GM18861 (cell line): Measurements from ENCODE around the gene ZNF644.

ENCODE experiments used
- ATAC-seq: cut with Tn5 transposase; IDR thresholded peaks from one replicate; pipeline ENCODE4 v1.9.1; 2021; ENCODE audit not compliant: unreplicated experiment

The ZNF644 gene

GRCh38 chr1:90989302-90989701, 32.5 kb downstream of the ZNF644 start:
- ATAC-seq: no peak

DNA sequence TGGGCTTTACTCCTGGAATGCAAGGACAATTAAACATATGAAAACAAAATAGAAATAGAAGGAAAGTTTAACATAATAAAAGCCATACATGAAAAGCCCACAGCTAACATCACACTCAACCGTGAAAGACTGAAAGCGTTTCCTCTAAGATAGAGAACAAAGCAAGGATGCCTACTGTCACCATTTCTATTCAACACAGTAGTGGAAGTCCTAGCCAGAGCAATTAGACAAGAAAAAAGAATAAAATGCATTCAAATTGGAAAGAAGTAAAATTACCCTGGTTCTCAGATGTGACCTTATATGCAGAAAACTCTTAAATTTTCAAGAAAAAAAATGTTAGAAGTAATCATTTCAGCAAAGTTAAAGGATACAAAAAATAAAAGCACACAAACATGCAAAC, 34.0 kb downstream of the ZNF644 start:
- ATAC-seq: no peak

DNA sequence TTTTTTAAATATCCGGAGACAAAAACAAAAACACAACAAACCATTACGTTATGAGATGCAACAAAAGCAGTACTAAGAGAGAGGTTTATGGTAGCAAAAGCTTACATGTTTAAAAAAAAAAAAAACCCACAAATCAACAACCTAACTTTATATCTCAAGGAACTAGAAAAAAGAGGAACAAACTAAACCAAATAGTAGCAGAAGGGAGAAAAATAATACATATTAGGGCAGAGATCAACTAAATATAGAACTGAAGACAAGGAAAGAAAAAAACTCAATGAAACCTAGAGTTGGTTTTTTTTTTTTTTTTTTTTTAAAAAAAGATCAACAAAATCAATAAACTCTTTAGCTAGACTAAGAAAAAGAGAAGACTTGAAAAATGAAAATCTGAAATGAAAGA, 34.9 kb downstream of the ZNF644 start:
- ATAC-seq: no peak

DNA sequence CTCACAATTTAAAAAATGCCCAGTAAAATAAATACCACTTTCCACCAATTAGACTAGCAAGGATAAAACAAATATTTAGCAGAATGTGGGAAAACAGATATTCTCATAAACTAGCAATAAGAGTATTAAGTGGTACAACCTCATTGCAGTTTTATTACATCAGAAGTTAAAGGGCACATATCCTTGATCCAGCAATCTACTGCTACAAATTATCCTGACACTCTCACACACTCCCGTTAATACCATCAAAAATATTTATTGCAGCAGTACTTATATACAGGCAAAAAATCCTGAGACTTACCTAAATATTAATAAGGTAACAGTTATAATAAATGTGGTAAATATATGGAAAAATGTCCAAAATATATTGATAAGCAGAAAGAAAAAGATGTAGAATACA, 44.3 kb downstream of the ZNF644 start:
- no peak for ATAC-seq

GRCh38 chr1:90973897-90974798, 47.7 kb downstream of the ZNF644 start:
- ATAC-seq: no peak

DNA sequence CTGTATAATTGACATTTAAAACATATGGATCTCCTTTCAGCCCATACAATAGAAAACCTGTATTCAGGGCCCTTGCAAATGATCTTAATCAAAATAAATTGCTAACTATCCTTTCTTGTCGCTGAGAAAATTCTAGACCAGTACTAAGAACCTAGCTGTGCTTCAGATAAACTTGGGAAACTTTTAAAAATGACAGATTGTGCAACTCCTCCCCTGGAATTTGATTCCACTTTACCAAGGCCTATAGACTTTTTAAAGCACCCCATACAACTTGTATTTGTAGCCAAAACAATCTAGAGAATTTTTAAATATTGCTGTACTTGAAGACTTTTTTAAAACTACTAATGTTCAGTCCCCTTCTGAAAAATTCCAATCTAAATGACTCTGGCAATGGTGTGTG, 51.6 kb downstream of the ZNF644 start:
- no peak for ATAC-seq

DNA sequence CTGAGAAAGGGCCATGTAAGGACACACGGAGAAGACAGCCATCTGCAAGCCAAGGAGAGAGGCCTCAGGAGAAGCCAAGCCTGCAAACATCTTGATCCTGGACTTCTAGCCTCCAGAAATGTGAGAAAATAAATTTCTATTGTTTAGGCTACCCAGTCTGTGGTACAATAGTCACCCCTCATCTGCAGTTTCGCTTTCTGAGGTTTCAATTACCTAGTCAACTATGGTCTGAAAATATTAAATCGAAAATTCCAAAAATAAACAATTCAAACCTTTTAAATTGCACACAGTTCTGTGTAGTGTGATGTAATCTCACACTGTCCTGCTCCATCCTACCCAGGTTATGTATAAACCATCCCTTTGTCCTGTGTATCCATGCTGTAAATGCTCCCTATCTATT, 52.6 kb downstream of the ZNF644 start:
- ATAC-seq: no peak

- peak; percentile 59 for ATAC-seq
Observed at GRCh38 chr1:90964444-90965035, 57.3 kb downstream of the ZNF644 start.

- ATAC-seq: no peak
Observed at GRCh38 chr1:90963651-90964050, 58.2 kb downstream of the ZNF644 start.

DNA sequence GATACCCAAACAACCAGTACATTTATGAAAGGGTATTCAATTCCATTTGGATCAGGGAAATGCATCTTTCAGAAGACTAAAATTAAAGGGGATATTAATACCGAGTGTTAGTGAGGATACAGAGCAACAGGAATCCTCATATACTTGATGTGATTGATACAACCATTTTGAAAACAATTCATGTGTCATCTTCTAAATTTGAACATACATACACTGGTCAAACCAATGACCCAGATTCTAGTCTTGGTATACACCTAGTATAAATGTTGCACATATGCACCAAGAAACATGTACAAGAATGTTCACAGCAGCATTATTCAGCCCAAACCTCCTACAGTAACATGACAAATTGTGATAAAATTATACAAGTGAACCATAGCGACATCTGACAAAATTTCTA, 58.6 kb downstream of the ZNF644 start:
- no peak for ATAC-seq

- no peak for ATAC-seq
Observed at GRCh38 chr1:90959352-90960206, 62.3 kb downstream of the ZNF644 start.

- ATAC-seq: no peak
Observed at GRCh38 chr1:90957497-90957896, 64.3 kb downstream of the ZNF644 start.

GRCh38 chr1:90955769-90956168, 66.1 kb downstream of the ZNF644 start:
- ATAC-seq: no peak

DNA sequence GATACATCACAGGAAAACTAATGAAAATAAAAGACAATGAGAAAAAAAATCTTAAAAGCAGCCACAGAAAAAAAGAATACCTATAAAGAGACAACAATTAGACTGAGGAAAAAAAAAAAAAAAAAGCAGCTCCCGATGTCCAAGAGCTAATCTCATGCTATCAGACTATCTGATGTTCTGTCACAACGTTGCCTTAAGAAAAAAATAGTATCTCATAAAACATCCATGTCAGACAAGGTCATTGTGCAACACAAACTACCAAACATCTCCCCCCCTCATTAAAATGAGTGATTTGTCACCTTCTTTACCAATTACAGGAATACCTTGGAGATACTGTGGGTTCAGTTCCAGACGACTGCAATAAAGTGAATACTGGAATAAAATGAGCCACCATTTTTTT, 68.9 kb downstream of the ZNF644 start:
- ATAC-seq: no peak

- no peak for ATAC-seq
Observed at GRCh38 chr1:90951009-90951408, 70.8 kb downstream of the ZNF644 start.

GRCh38 chr1:90948301-90948700, 73.5 kb downstream of the ZNF644 start:
- ATAC-seq: no peak

DNA sequence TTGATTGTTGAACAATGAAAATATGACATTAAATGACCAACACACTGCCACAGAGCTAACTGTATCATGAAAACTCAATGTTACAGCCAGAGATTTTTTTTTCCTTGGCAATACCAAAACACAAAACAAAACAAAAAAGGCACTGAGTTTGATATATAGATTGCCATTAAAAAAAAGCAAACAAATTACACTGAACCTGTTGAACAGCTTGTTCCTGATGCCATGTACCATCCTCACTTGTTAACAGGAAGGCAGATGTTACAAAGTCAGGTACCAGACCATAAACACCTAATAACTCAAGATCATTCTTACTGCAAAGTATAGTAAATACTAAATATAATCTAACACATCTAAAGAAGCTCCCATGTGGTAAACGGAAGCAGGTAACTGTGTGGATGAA, 75.2 kb downstream of the ZNF644 start:
- ATAC-seq: no peak

GRCh38 chr1:90945287-90945686, 76.5 kb downstream of the ZNF644 start:
- no peak for ATAC-seq

DNA sequence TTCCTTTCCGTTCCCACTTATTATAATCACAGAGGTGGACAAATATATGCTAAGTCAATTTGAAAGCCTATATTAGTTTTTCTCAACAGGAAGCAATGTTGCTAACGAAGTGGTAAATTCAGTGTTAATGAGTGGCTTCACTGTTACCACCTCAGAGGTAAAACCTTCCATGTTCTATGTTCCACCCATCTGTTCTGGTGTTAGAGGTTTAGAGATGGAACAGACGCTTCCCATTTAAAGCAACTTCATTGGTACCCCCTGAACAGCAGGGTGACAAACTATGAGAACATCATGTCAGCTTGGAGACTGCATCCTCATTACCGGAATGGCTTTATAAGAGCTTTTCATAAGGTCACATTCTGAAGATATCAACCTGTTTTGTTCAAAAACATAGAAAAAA, 77.9 kb downstream of the ZNF644 start:
- no peak for ATAC-seq

DNA sequence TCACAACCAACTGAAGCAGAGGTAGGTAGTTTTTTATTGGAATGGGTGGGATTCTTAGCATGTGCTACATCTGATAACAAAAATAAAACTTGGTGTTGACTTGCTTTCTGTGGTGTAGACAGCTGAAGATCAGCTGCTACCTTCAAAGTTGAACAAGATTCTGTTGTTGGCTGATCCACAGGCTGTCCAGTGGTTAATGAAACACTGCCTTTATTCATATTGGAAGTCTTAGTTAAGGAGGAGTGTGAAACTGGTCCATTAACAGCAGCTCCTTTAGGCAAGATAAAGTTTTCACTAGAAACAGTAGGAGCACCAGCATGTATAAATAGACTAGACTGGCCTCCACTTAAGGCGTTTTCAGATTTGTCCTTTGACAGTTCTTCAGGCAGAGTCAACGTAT, 81.1 kb downstream of the ZNF644 start:
- no peak for ATAC-seq

- no peak for ATAC-seq
Observed at GRCh38 chr1:90936731-90937130, 85.1 kb downstream of the ZNF644 start.

DNA sequence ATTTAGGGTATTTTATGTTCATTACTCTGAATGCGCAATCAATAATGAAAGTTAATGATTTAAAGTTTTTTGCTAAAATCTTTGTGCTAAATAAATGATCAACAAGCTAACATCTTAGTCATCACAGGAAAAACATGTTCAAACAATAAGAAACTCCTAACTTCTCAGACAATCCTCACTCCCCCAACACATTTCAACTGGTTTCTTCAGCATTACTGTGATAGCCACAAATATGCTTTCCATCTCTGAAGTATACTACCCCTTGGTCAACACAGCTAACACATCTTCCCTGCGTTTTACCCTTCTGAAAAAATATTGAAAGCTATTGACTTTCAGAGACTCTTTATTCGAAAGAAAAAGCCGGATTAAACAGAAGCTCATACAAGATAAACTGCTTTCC, 85.8 kb downstream of the ZNF644 start:
- no peak for ATAC-seq
